ENCODE data around the gene MARK3. TPM values are rescaled to one million over a fixed set of nuclear protein-coding genes. Genes with fewer than 3 reads are reported as not detected.

Gene MARK3
- total and polyA plus RNA-seq, 2 donors (not counting 1 experiment from before 2014, with no cell fraction given) = 73.0 to 142 TPM

DNA sequence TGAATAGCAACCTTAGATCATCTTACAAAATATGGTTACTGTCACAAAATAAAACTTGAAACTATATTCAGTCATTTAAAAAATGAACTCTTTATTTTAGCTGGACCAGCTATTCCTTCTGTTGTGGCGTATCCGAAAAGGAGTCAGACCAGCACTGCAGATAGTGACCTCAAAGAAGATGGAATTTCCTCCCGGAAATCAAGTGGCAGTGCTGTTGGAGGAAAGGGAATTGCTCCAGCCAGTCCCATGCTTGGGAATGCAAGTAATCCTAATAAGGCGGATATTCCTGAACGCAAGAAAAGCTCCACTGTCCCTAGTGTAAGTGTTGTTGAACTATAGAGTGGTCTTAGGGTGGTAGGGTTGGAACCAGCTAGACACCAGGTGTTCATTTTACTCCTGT, 89.7 kb downstream of the MARK3 start:
- intact Hi-C loops (cut with micrococcal nuclease) = no loop called here
- 100% methylated on average over 5 of the region's 5 CpGs for WGBS (ENCODE audit: insufficient coverage)

GRCh38 chr14:103476065-103476464, 90.8 kb downstream of the MARK3 start:
- DNase-seq (no peak), ATAC-seq (ENCODE audit: low read depth) (no peak)
- Histone ChIP-seq H3K9ac (ENCODE audit: low read length) (no peak overlapping the region), H3K79me2 (ENCODE audit: control insufficient read depth, insufficient read depth, low read length) (no peaks in the 10 kb centered on the region), H4K20me1 (ENCODE audit: control insufficient read depth, insufficient read depth, low read length, poor library complexity, severe bottlenecking) (no peaks in the 10 kb centered on the region), H3K9me3 (ENCODE audit: control extremely low read depth in 1 of 3, control insufficient read depth in 2 of 3, insufficient read depth in 1 of 3, low read length in 2 of 3) (no peaks in the 10 kb centered on the region), H3K4me1 (ENCODE audit: control insufficient read depth in 2 of 2, insufficient read depth in 2 of 2, low read length in 2 of 2) (peaks cover 13 to 14% of the 10 kb centered on the region in 2 donors), H3K27me3 (replicated peaks in 1 of 4; ENCODE audit: control extremely low read depth in 1 of 4, control insufficient read depth in 3 of 4, insufficient read depth in 4 of 4, low read length in 3 of 4) (no peaks in the 10 kb centered on the region), H3K4me2 (replicated peaks; ENCODE audit: low read depth, low read length, poor library complexity, severe bottlenecking) (no peak overlapping the region), H3K4me3 (ENCODE audit: control extremely low read depth in 1 of 5, extremely low read depth in 1 of 5, insufficient read depth in 1 of 5, low read depth in 2 of 5, low read length in 4 of 5) (no peak overlapping the region), H3K36me3 (replicated peaks in 1 of 2; ENCODE audit: control extremely low read depth in 1 of 2, control insufficient read depth in 1 of 2, extremely low read depth in 1 of 2, insufficient read depth in 2 of 2, low read length in 1 of 2) (peaks cover 0 to 45% of the 10 kb centered on the region in 2 experiments), H3K27ac (ENCODE audit: low read length in 2 of 2) (no peak overlapping the region), H2AFZ (ENCODE audit: insufficient read depth, low read depth, low read length, poor library complexity, severe bottlenecking) (no peak overlapping the region)
- intact Hi-C loops (cut with micrococcal nuclease) = no loop called here
- TF ChIP-seq EZH2 (IDR thresholded peaks at IDR 0.05; ENCODE audit: borderline replicate concordance, insufficient read depth, low read depth, low read length, poor library complexity, severe bottlenecking) = no peak
- TF ChIP-seq CTCF (IDR thresholded peaks at IDR 0.05) = no peak
- H3K27ac Mint-ChIP-seq = no peak overlapping the region
- H3K27me3 Mint-ChIP-seq = no peaks in the 10 kb centered on the region
- WGBS (ENCODE audit: insufficient coverage) = 100% methylated on average over 3 of the region's 3 CpGs
- ChIA-PET CTCF (interaction anchor here (0.7 kb wide), 1 partner anchor 403 kb away, joined by 4 read pairs; no protein-coding TSS in a partner anchor), POLR2A (no interaction called here)
- H3K9me3 Mint-ChIP-seq (ENCODE audit: insufficient read depth) = no peaks in the 10 kb centered on the region
- no peak overlapping the region for H3K4me3 Mint-ChIP-seq
- H3K4me1 Mint-ChIP-seq = peaks cover 11% of the 10 kb centered on the region

More for the DNA sequence above, 89.7 kb downstream of the MARK3 start:
- no peak overlapping the region for H2AFZ ChIP-seq (ENCODE audit: insufficient read depth, low read depth, low read length, poor library complexity, severe bottlenecking)
- H3K9me3 Mint-ChIP-seq (ENCODE audit: insufficient read depth) = no peaks in the 10 kb centered on the region
- no peaks in the 10 kb centered on the region for H3K79me2 ChIP-seq (ENCODE audit: control insufficient read depth, insufficient read depth, low read length)
- H3K4me3 ChIP-seq (ENCODE audit: control extremely low read depth in 1 of 5, extremely low read depth in 1 of 5, insufficient read depth in 1 of 5, low read depth in 2 of 5, low read length in 4 of 5) = no peak overlapping the region
- CTCF ChIA-PET = no interaction called here
- no peak overlapping the region for H3K27ac Mint-ChIP-seq
- H3K9me3 ChIP-seq (ENCODE audit: control extremely low read depth in 1 of 3, control insufficient read depth in 2 of 3, insufficient read depth in 1 of 3, low read length in 2 of 3) = no peaks in the 10 kb centered on the region
- H3K4me1 Mint-ChIP-seq = no peaks in the 10 kb centered on the region
- no peak for DNase-seq
- TF ChIP-seq EZH2 (IDR thresholded peaks at IDR 0.05; ENCODE audit: borderline replicate concordance, insufficient read depth, low read depth, low read length, poor library complexity, severe bottlenecking) = no peak
- no peak for TF ChIP-seq CTCF (IDR thresholded peaks at IDR 0.05)
- H3K4me2 ChIP-seq (replicated peaks; ENCODE audit: low read depth, low read length, poor library complexity, severe bottlenecking) = no peak overlapping the region
- no peaks in the 10 kb centered on the region for H4K20me1 ChIP-seq (ENCODE audit: control insufficient read depth, insufficient read depth, low read length, poor library complexity, severe bottlenecking)
- no peak overlapping the region for H3K27ac ChIP-seq (ENCODE audit: low read length in 2 of 2)
- POLR2A ChIA-PET = no interaction called here
- peaks cover 4 to 45% of the 10 kb centered on the region in 2 experiments for H3K36me3 ChIP-seq (replicated peaks in 1 of 2; ENCODE audit: control extremely low read depth in 1 of 2, control insufficient read depth in 1 of 2, extremely low read depth in 1 of 2, insufficient read depth in 2 of 2, low read length in 1 of 2)
- H3K27me3 ChIP-seq (replicated peaks in 1 of 4; ENCODE audit: control extremely low read depth in 1 of 4, control insufficient read depth in 3 of 4, insufficient read depth in 4 of 4, low read length in 3 of 4) = no peaks in the 10 kb centered on the region
- H3K27me3 Mint-ChIP-seq = no peaks in the 10 kb centered on the region
- no peak for ATAC-seq (ENCODE audit: low read depth)
- no peak overlapping the region for H3K4me3 Mint-ChIP-seq
- H3K9ac ChIP-seq (ENCODE audit: low read length) = no peak overlapping the region
- peaks cover 1 to 2% of the 10 kb centered on the region in 2 donors for H3K4me1 ChIP-seq (ENCODE audit: control insufficient read depth in 2 of 2, insufficient read depth in 2 of 2, low read length in 2 of 2)

Data from B cell (primary cell).